ENCODE measurements around the gene SCMH1.
"Not testable (repeated sequence)": the region's sequence is repeated elsewhere in the genome, so short reads cannot be mapped to it uniquely, and the experiment has no call there.

The SCMH1 gene

GRCh38 chr1:41151846-41152245 is 90.3 kb downstream of the SCMH1 start:
- Histone ChIP-seq H3K36me3 (ENCODE audit: control insufficient read depth, low read depth, low read length) (peaks cover 7% of the 10 kb centered on the region), H3K9ac (ENCODE audit: low read length) (no peak overlapping the region), H3K4me1 (ENCODE audit: control insufficient read depth, low read depth, low read length) (no peaks in the 10 kb centered on the region), H3K4me3 (ENCODE audit: low read length) (no peak overlapping the region), H3K9me3 (ENCODE audit: control insufficient read depth, low read depth, low read length) (no peaks in the 10 kb centered on the region), H3K27me3 (ENCODE audit: control insufficient read depth, insufficient read depth, low read length) (no peaks in the 10 kb centered on the region), H3K27ac (ENCODE audit: low read length) (no peak overlapping the region)

DNA sequence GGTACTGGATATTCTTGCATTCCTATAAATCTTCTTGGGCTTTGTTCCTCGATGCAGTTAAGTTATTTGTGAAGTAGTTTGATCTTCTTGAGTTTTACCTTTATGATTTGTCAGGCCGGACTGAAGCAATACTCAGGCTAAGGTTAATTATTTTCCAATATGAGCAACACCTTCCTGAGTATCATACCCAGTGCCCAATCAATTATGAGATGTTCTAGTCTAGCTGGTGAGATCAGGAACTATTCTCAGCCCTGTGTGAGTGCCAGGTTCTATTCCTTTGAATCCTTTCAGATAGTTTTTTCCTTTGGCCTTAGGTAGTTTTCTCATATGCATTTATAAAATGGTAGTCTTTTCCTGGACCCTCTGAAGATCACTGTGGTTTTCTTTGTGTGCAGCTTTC is 92.5 kb downstream of the SCMH1 start:
- no peak overlapping the region for H3K9ac ChIP-seq (ENCODE audit: low read length)
- H3K27me3 ChIP-seq (ENCODE audit: control insufficient read depth, insufficient read depth, low read length): no peaks in the 10 kb centered on the region
- H3K4me3 ChIP-seq (ENCODE audit: low read length): no peak overlapping the region
- H3K27ac ChIP-seq (ENCODE audit: low read length): no peak overlapping the region
- no peaks in the 10 kb centered on the region for H3K4me1 ChIP-seq (ENCODE audit: control insufficient read depth, low read depth, low read length)
- peaks cover 7% of the 10 kb centered on the region for H3K36me3 ChIP-seq (ENCODE audit: control insufficient read depth, low read depth, low read length)
- H3K9me3 ChIP-seq (ENCODE audit: control insufficient read depth, low read depth, low read length): no peaks in the 10 kb centered on the region

GRCh38 chr1:41144285-41144684 is 97.8 kb downstream of the SCMH1 start:
- no peaks in the 10 kb centered on the region for H3K4me1 ChIP-seq (ENCODE audit: control insufficient read depth, low read depth, low read length)
- H3K27ac ChIP-seq (ENCODE audit: low read length): no peak overlapping the region
- H3K36me3 ChIP-seq (ENCODE audit: control insufficient read depth, low read depth, low read length): peaks cover 10% of the 10 kb centered on the region
- no peak overlapping the region for H3K9ac ChIP-seq (ENCODE audit: low read length)
- H3K27me3 ChIP-seq (ENCODE audit: control insufficient read depth, insufficient read depth, low read length): no peaks in the 10 kb centered on the region
- no peak overlapping the region for H3K4me3 ChIP-seq (ENCODE audit: low read length)
- peaks cover 7% of the 10 kb centered on the region for H3K9me3 ChIP-seq (ENCODE audit: control insufficient read depth, low read depth, low read length)

- H3K4me3 ChIP-seq (ENCODE audit: low read length): no peak overlapping the region
- H3K36me3 ChIP-seq (ENCODE audit: control insufficient read depth, low read depth, low read length): peaks cover 14% of the 10 kb centered on the region
These were observed 103.6 kb downstream of the SCMH1 start for GRCh38 chr1:41138549-41138948.

DNA sequence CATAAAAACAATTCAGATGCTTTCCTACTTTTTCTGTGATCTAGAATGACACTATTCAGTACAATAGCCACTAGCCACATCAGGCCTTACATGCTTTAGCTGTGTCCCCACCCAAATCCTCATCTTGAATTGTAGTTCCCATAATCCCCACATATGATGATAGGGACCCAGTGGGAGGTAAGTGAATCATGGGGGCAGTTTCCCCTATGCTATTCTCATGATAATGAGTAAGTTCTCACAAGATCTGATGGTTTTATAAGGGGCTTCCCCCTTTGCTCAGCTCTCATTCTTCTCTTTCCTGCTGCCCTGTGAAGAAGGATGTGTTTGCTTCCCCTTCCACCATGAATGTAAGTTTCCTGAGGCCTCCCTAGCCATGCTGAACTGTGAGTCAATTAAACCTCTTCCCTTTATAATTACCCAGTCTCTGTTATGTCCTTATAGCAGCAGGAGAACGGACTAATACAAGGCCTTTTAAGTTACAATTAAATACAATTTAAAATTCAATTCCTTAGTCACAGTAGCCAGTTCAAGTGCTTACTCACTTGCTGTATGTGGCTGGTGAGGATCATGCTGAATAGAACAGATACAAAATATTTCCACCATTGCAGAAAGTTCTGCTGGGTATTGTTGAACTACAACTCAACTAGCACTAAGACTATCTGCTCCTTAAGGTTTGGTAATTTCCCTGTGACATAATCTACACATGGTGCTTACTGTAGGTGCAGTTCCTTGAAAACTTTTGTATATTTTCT is 106.7 kb downstream of the SCMH1 start:
- Histone ChIP-seq H3K4me3 (ENCODE audit: low read length) (no peak overlapping the region), H3K27ac (ENCODE audit: low read length) (no peak overlapping the region), H3K9ac (ENCODE audit: low read length) (no peak overlapping the region), H3K9me3 (ENCODE audit: control insufficient read depth, low read depth, low read length) (no peaks in the 10 kb centered on the region), H3K4me1 (ENCODE audit: control insufficient read depth, low read depth, low read length) (no peaks in the 10 kb centered on the region), H3K27me3 (ENCODE audit: control insufficient read depth, insufficient read depth, low read length) (no peaks in the 10 kb centered on the region), H3K36me3 (ENCODE audit: control insufficient read depth, low read depth, low read length) (peaks cover 4% of the 10 kb centered on the region)

More at GRCh38 chr1:41138549-41138948, 103.6 kb downstream of the SCMH1 start:
- H3K9ac ChIP-seq (ENCODE audit: low read length): no peak overlapping the region
- peaks cover 7% of the 10 kb centered on the region for H3K9me3 ChIP-seq (ENCODE audit: control insufficient read depth, low read depth, low read length)
- H3K27ac ChIP-seq (ENCODE audit: low read length): no peak overlapping the region
- no peaks in the 10 kb centered on the region for H3K27me3 ChIP-seq (ENCODE audit: control insufficient read depth, insufficient read depth, low read length)
- no peaks in the 10 kb centered on the region for H3K4me1 ChIP-seq (ENCODE audit: control insufficient read depth, low read depth, low read length)

- H3K27me3 ChIP-seq (ENCODE audit: control insufficient read depth, insufficient read depth, low read length); H3K9me3 ChIP-seq (ENCODE audit: control insufficient read depth, low read depth, low read length); H3K4me1 ChIP-seq (ENCODE audit: control insufficient read depth, low read depth, low read length); H3K9ac ChIP-seq (ENCODE audit: low read length); H3K36me3 ChIP-seq (ENCODE audit: control insufficient read depth, low read depth, low read length); H3K4me3 ChIP-seq (ENCODE audit: low read length); H3K27ac ChIP-seq (ENCODE audit: low read length): not testable (repeated sequence)
These were observed 107.8 kb downstream of the SCMH1 start for GRCh38 chr1:41134325-41134724.

GRCh38 chr1:41122851-41123518 is 119.1 kb downstream of the SCMH1 start:
- H3K4me1 ChIP-seq (ENCODE audit: control insufficient read depth, low read depth, low read length): no peaks in the 10 kb centered on the region
- no peak overlapping the region for H3K4me3 ChIP-seq (ENCODE audit: low read length)
- H3K9ac ChIP-seq (ENCODE audit: low read length): no peak overlapping the region
- no peaks in the 10 kb centered on the region for H3K36me3 ChIP-seq (ENCODE audit: control insufficient read depth, low read depth, low read length)
- no peaks in the 10 kb centered on the region for H3K9me3 ChIP-seq (ENCODE audit: control insufficient read depth, low read depth, low read length)
- H3K27me3 ChIP-seq (ENCODE audit: control insufficient read depth, insufficient read depth, low read length): no peaks in the 10 kb centered on the region
- H3K27ac ChIP-seq (ENCODE audit: low read length): no peak overlapping the region

DNA sequence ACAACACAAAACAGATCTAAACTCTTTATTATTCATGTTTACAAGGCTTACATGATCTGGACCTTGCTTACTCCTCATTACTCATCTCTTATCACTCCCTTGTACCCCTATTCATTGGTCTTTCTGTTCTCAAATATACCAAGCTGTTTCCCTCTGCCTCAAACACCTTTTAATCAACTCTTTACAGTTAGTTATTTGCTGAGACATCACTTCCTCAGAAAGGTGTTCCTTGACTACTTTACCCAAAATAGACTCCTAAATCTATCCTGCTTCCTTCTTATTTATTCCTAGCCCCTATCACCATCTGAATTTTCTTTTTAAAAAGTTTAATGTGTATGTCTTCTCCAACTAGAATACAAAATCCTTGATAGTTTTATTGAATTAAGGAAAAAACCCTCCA is 120.0 kb downstream of the SCMH1 start:
- Histone ChIP-seq H3K9me3 (ENCODE audit: control insufficient read depth, low read depth, low read length) (no peaks in the 10 kb centered on the region), H3K9ac (ENCODE audit: low read length) (no peak overlapping the region), H3K36me3 (ENCODE audit: control insufficient read depth, low read depth, low read length) (no peaks in the 10 kb centered on the region), H3K27ac (ENCODE audit: low read length) (no peak overlapping the region), H3K4me3 (ENCODE audit: low read length) (no peak overlapping the region), H3K4me1 (ENCODE audit: control insufficient read depth, low read depth, low read length) (no peaks in the 10 kb centered on the region), H3K27me3 (ENCODE audit: control insufficient read depth, insufficient read depth, low read length) (no peaks in the 10 kb centered on the region)

DNA sequence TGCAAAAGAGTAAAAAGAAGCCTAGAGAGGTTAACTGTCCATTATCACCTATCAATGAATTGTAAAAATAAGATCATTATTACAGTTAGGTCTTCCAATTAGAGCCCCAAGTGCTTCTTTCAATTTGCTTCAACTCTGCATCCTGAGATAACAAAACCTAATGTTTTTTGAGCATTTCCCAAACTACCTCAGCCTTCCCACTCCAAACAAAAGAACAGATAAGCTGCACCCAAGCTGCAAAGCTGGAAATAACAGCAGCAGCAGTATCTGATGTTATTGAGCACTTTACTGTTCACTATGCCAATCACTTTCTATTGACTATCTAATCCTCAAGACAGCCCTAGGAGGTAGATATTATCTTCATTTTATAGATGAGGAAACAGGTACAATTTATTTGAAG is 123.5 kb downstream of the SCMH1 start:
- Histone ChIP-seq H3K9me3 (ENCODE audit: control insufficient read depth, low read depth, low read length) (no peaks in the 10 kb centered on the region), H3K9ac (ENCODE audit: low read length) (no peak overlapping the region), H3K4me1 (ENCODE audit: control insufficient read depth, low read depth, low read length) (no peaks in the 10 kb centered on the region), H3K27ac (ENCODE audit: low read length) (no peak overlapping the region), H3K4me3 (ENCODE audit: low read length) (no peak overlapping the region), H3K27me3 (ENCODE audit: control insufficient read depth, insufficient read depth, low read length) (no peaks in the 10 kb centered on the region), H3K36me3 (ENCODE audit: control insufficient read depth, low read depth, low read length) (no peaks in the 10 kb centered on the region)

DNA sequence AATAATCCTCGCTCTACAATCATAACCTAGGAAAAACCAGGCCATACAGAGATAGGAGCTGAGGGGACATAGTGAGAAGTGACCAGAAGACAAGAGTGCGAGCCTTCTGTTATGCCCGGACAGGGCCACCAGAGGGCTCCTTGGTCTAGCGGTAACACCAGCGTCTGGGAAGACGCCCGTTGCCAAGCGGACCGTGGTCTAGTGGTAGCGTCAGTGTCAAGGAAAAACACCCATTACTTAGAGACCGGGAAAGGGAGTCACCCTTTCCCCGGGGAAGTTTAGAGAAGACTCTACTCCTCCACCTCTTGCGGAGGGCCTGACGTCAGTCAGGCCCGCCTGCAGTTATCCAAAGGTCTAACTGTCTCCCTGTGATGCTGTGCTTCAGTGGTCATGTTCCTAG is 124.9 kb downstream of the SCMH1 start:
- not testable (repeated sequence) for H3K4me1 ChIP-seq (ENCODE audit: control insufficient read depth, low read depth, low read length); H3K9me3 ChIP-seq (ENCODE audit: control insufficient read depth, low read depth, low read length); H3K36me3 ChIP-seq (ENCODE audit: control insufficient read depth, low read depth, low read length); H3K27me3 ChIP-seq (ENCODE audit: control insufficient read depth, insufficient read depth, low read length); H3K9ac ChIP-seq (ENCODE audit: low read length); H3K4me3 ChIP-seq (ENCODE audit: low read length); H3K27ac ChIP-seq (ENCODE audit: low read length)

GRCh38 chr1:41110736-41111135 is 131.4 kb downstream of the SCMH1 start:
- Histone ChIP-seq H3K9me3 (ENCODE audit: control insufficient read depth, low read depth, low read length) (no peaks in the 10 kb centered on the region), H3K27ac (ENCODE audit: low read length) (no peak overlapping the region), H3K36me3 (ENCODE audit: control insufficient read depth, low read depth, low read length) (peaks cover 4% of the 10 kb centered on the region), H3K27me3 (ENCODE audit: control insufficient read depth, insufficient read depth, low read length) (no peaks in the 10 kb centered on the region), H3K9ac (ENCODE audit: low read length) (no peak overlapping the region), H3K4me3 (ENCODE audit: low read length) (no peak overlapping the region), H3K4me1 (ENCODE audit: control insufficient read depth, low read depth, low read length) (peaks cover 3% of the 10 kb centered on the region)

- Histone ChIP-seq H3K9me3 (ENCODE audit: control insufficient read depth, low read depth, low read length) (no peaks in the 10 kb centered on the region), H3K4me1 (ENCODE audit: control insufficient read depth, low read depth, low read length) (peaks cover 3% of the 10 kb centered on the region), H3K9ac (ENCODE audit: low read length) (no peak overlapping the region), H3K27me3 (ENCODE audit: control insufficient read depth, insufficient read depth, low read length) (no peaks in the 10 kb centered on the region), H3K27ac (ENCODE audit: low read length) (no peak overlapping the region), H3K36me3 (ENCODE audit: control insufficient read depth, low read depth, low read length) (peaks cover 4% of the 10 kb centered on the region), H3K4me3 (ENCODE audit: low read length) (no peak overlapping the region)
These were observed 131.8 kb downstream of the SCMH1 start for GRCh38 chr1:41110286-41110685.

All from iPS-18a (cell line).